IMR-90 (cell line): ENCODE results near the gene VPS4B.

ENCODE experiments used
- BHLHE40 ChIP-seq: fragments of 150-350 bp; IDR thresholded peaks from 2 replicates; pipeline ENCODE4 v1.6.1; 2016; ENCODE audit warnings: mild to moderate bottlenecking, low read depth, low read length
- CEBPB ChIP-seq: IDR thresholded peaks from 2 replicates; pipeline ENCODE4 v1.6.1; 2012; ENCODE audit warnings: low read depth, low read length, improper control_type of control experiment
- CHD1 ChIP-seq: IDR thresholded peaks from 2 replicates; pipeline ENCODE4 v1.6.1; 2012; ENCODE audit warnings: low read depth, low read length, improper control_type of control experiment
- MAFK ChIP-seq: IDR thresholded peaks from 2 replicates; pipeline ENCODE4 v1.6.1; 2012; ENCODE audit warnings: low read depth, low read length, improper control_type of control experiment
- NFE2L2 ChIP-seq: fragments of 150-350 bp; IDR thresholded peaks from 2 replicates; pipeline ENCODE4 v1.6.1; 2016; ENCODE audit warnings: low read depth, mild to moderate bottlenecking, low read length
- POLR2A ChIP-seq: IDR thresholded peaks from 2 replicates; pipeline ENCODE4 v1.6.1; 2012; ENCODE audit warnings: mild to moderate bottlenecking, low read depth, low read length
- RAD21 ChIP-seq: IDR thresholded peaks from 2 replicates; pipeline ENCODE4 v1.6.1; 2012; ENCODE audit warnings: low read length, improper control_type of control experiment
- RCOR1 ChIP-seq: IDR thresholded peaks from 2 replicates; pipeline ENCODE4 v1.6.1; 2012; ENCODE audit warnings: mild to moderate bottlenecking, low read length, improper control_type of control experiment; ENCODE audit not compliant: insufficient replicate concordance
- RFX5 ChIP-seq: IDR thresholded peaks from 2 replicates; pipeline ENCODE4 v1.8.0; 2012; ENCODE audit warnings: low read depth, mild to moderate bottlenecking, low read length, moderate library complexity
- SMC3 ChIP-seq: fragments of 150-350 bp; IDR thresholded peaks from 2 replicates; pipeline ENCODE4 v1.6.1; 2016; ENCODE audit warnings: low read depth, mild to moderate bottlenecking, antibody characterized with exemption, low read length, moderate library complexity
- TF ChIP-seq, protein P1 (sequence below): conservative IDR thresholded peaks from 2 replicates; pipeline ENCODE4 v1.5.1; 2012; ENCODE audit warnings: mild to moderate bottlenecking, low read depth, low read length, improper control_type of control experiment
- TF ChIP-seq, protein P2 (sequence below): fragments of 150-350 bp; IDR thresholded peaks from 2 replicates; pipeline ENCODE4 v1.6.1; 2017; ENCODE audit warnings: mild to moderate bottlenecking, antibody characterized with exemption, low read length, low read depth
- TF ChIP-seq, protein P3 (sequence below): fragments of 150-350 bp; IDR thresholded peaks from 2 replicates; pipeline ENCODE4 v1.6.1; 2016; ENCODE audit warnings: low read depth, mild to moderate bottlenecking, low read length, moderate library complexity, borderline replicate concordance

DNA sequence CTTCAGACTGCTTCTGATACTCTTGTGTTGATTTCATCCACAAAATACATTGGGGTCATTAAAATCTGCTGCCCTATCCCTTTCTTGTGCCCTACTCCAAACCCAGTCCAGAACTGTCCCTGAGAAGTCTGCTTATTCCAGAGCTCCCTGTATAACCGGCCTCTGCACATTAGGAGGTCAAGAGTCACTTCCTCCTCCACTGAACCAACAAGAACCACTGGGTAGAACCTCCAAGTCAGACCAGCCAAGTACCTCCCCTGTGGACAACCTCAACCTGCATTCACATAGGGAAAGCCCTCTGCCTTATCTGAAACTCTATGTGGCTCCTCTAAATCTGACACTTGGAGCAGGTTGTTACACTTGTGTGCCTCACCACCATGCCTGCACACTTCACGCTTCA, 77.4 kb downstream of the VPS4B start:
- TF ChIP-seq BHLHE40 (no peak), POLR2A (no peak), RFX5 (no peak), CEBPB (no peak), NFE2L2 (no peak), SMC3 (no peak), RAD21 (no peak), MAFK (no peak), RCOR1 (no peak), CHD1 (no peak)
- TF ChIP-seq, protein P1, sequence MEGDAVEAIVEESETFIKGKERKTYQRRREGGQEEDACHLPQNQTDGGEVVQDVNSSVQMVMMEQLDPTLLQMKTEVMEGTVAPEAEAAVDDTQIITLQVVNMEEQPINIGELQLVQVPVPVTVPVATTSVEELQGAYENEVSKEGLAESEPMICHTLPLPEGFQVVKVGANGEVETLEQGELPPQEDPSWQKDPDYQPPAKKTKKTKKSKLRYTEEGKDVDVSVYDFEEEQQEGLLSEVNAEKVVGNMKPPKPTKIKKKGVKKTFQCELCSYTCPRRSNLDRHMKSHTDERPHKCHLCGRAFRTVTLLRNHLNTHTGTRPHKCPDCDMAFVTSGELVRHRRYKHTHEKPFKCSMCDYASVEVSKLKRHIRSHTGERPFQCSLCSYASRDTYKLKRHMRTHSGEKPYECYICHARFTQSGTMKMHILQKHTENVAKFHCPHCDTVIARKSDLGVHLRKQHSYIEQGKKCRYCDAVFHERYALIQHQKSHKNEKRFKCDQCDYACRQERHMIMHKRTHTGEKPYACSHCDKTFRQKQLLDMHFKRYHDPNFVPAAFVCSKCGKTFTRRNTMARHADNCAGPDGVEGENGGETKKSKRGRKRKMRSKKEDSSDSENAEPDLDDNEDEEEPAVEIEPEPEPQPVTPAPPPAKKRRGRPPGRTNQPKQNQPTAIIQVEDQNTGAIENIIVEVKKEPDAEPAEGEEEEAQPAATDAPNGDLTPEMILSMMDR = no peak
- TF ChIP-seq, protein P2, sequence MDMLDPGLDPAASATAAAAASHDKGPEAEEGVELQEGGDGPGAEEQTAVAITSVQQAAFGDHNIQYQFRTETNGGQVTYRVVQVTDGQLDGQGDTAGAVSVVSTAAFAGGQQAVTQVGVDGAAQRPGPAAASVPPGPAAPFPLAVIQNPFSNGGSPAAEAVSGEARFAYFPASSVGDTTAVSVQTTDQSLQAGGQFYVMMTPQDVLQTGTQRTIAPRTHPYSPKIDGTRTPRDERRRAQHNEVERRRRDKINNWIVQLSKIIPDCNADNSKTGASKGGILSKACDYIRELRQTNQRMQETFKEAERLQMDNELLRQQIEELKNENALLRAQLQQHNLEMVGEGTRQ = no peak
- TF ChIP-seq, protein P3, sequence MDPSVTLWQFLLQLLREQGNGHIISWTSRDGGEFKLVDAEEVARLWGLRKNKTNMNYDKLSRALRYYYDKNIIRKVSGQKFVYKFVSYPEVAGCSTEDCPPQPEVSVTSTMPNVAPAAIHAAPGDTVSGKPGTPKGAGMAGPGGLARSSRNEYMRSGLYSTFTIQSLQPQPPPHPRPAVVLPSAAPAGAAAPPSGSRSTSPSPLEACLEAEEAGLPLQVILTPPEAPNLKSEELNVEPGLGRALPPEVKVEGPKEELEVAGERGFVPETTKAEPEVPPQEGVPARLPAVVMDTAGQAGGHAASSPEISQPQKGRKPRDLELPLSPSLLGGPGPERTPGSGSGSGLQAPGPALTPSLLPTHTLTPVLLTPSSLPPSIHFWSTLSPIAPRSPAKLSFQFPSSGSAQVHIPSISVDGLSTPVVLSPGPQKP = no peak
